ENCODE data around the gene DYNC1I1.

DYNC1I1 gene

DNA sequence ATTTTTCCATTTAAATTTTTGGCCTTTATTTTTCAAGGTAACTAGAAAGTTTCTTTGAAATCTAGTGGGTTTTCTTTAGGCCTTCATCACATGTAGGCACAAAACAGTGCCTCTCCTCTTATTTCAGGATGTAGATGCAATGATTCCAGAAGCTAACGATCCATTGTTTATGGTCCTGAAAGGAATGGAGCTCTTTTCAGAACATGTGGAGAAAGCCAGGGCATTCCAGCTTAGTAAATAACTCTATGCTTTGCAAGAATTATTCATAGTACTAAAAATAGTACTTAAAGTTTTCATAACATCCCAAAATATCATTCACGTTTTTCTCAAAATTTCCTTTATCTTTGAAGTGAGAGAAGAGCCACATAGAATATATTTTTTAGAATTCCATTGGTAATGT lies 91.3 kb downstream of the DYNC1I1 start:
- DNase-seq, result no peak

DNA sequence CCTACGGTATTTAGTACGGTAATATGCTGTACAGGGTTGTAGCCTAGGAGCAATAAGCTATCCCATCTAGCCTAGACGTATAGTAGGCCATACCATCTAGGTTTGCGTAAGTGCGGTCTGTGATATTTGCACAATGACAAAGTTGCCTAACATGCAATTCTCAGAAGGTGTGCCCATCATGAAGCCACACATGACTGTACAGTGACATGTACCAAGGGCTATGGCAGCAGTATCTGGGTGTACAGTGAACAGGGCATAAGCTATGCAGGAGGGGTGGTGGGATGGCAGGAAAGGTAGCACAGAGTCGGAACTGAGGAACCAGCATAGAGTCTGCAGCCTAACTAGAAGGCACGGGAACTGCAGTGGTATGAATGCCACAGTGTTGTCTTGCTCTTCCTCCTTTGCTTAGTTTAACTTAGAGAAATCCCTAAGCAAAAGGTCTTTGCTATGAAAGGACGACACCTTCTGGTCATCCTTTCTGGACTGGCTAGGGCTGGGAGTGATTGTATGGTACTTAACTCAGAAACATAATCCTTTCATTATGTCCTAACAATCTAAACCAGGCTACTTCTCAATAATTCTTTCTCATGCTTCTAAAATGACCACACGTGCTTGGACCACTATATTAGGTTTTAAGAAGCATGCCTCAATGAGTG lies 93.5 kb downstream of the DYNC1I1 start:
- DNase-seq, result peak; percentile 12

DNA sequence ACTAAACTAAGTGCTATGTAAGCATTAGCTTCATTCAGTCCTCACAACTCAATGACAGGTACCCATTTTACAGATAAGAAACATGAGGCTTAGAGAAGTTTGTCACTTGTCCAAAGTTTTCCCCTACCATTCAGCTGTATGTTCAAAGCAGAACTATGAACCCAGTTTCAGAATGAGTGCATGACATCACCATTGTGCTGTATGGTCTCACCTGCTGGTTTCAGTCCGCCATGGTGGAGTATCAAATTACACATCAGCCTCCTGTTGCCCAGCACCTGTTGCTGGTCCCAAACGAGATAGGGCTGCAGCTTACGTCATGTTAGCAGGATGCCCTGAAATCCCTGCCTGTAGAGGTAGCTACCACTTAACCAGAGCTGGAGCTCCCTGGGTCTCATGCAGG lies 95.0 kb downstream of the DYNC1I1 start:
- DNase-seq, result peak; percentile 76

DNA sequence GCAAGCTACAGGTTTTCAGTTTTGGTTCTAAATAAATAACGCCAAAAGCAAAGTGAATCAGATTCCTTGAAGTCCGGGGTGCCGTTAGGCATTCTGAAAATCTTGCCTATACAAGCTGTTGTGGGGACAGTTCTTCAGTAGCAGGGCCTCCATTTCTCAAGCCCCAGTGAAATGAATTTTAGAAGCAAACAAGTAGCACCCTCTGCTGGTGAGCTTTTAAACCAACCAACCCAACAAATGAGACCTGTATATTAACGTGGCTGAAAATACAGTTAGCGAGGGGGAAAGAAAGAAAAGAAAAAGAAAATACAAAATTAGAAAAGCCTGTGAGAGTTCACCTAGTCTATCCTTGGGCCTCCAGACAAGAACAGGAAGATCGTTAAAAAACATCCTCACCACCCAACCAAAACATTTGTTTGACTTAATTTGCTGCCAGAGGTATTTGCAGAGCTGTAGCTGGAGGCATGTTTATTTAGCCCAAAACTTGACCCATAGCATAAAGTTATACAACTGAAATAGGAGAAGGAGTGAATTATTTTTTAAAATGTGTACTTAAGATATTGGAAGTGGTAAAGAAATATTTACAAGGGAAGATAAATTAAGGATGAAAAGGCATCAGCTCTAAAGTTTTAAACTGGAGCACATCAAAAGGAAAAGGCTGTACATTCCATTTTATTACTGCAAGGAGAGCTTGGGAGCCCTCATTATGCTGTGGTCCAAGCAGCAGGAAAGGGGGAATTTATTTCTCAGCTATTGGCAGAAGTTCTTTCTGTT lies 98.9 kb downstream of the DYNC1I1 start:
- peak; percentile 59 for DNase-seq

GRCh38 chr7:95871896-95872295 lies 99.5 kb downstream of the DYNC1I1 start:
- no peak for DNase-seq

- DNase-seq, result no peak
Measured at GRCh38 chr7:95874129-95874528, 101.8 kb downstream of the DYNC1I1 start.

- no peak for DNase-seq
Measured at GRCh38 chr7:95874541-95875265, 102.3 kb downstream of the DYNC1I1 start.

GRCh38 chr7:95875519-95875918 lies 103.2 kb downstream of the DYNC1I1 start:
- DNase-seq, result no peak

- no peak for DNase-seq
Measured at GRCh38 chr7:95878677-95879076, 106.3 kb downstream of the DYNC1I1 start.

- DNase-seq, result no peak
Measured at GRCh38 chr7:95881597-95881996, 109.2 kb downstream of the DYNC1I1 start.

- DNase-seq, result no peak
Measured at GRCh38 chr7:95883217-95883616, 110.9 kb downstream of the DYNC1I1 start.

GRCh38 chr7:95886501-95887090 lies 114.2 kb downstream of the DYNC1I1 start:
- peak; percentile 65 for DNase-seq

- DNase-seq, result no peak
Measured at GRCh38 chr7:95893484-95893883, 121.1 kb downstream of the DYNC1I1 start.

- DNase-seq, result peak; percentile 92
Measured at GRCh38 chr7:95897557-95898251, 125.3 kb downstream of the DYNC1I1 start.

- DNase-seq, result no peak
Measured at GRCh38 chr7:95899919-95900513, 127.7 kb downstream of the DYNC1I1 start.

DNA sequence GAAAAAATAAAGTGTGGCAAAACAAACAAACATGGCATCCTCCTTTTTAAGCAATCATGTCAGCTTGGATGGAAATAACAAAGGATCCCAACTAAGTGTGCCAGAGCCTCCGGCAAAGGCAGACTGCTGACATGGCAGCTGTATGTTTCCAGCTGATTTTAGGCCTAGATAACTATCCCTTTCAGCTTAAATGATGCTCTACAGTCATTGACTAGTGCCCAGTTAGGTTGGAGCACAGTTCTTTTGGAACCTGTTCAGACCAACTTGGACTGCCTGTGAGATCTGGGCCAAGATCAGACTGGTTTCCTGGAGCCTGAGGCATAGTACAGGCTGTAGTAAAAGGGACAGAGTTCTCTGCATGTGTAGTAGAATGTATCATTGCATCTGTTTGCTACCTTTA lies 128.7 kb downstream of the DYNC1I1 start:
- DNase-seq, result no peak

DNA sequence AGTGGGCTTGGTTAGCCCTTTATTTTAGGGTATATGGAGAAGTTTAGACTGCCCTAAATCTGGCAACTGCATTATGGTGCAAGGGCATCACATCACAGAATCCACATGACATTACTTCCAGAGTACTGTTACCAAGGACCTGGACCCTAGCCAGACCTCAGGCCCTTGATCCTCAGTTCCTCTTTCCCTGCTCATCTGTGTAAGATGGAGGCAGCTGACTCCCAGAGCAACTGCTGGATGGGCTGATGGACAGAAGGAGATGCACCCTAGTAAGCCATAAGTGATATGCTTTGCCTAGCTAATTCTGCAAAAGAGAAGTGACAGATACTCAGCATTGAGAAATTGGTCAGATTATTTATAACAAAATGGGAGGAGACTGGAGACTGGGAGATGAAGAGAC lies 131.7 kb downstream of the DYNC1I1 start:
- no peak for DNase-seq

- DNase-seq, result no peak
Measured at GRCh38 chr7:95905167-95905566, 132.8 kb downstream of the DYNC1I1 start.

GRCh38 chr7:95906851-95907250 lies 134.5 kb downstream of the DYNC1I1 start:
- DNase-seq, result peak; percentile 49

DNA sequence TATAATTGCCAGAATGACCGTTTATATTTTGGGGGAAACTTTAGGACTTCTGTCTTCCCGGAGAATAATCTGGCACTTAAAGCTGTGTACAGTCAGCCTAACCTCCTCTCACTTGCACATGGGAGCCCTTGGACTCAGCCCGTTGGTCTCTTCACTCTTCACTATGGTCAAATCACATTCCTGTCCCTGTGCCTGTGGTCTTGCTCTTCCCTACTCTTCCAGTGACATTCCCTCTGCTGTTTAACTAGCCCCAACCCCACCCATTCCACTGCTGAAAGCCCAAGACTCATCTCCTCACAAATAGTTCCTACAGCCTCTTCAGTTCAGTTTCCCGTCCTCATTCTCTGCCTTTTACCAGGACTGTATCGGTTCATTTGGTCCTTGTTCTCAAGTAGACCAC lies 135.0 kb downstream of the DYNC1I1 start:
- no peak for DNase-seq

GRCh38 chr7:95908499-95908898 lies 136.1 kb downstream of the DYNC1I1 start:
- no peak for DNase-seq

- DNase-seq, result no peak
Measured at GRCh38 chr7:95910341-95910740, 138.0 kb downstream of the DYNC1I1 start.

Measured in NCI-H748 treated with DMSO at 0.1 percent for 48 hours (cell line).